ENCODE measurements around the gene UBE2O. TPM values are rescaled to one million over a fixed set of nuclear protein-coding genes. Genes with fewer than 3 reads are reported as not detected.

The UBE2O gene
- total and polyA plus RNA-seq, 2 experiments from 2014 or later = 30.4 to 79.4 TPM

- no peaks in the 10 kb centered on the region for H3K79me2 ChIP-seq (replicated peaks; ENCODE audit: insufficient read depth)
- no peaks in the 10 kb centered on the region for H3K36me3 ChIP-seq (ENCODE audit: insufficient read depth)
- H3K27me3 ChIP-seq (ENCODE audit: insufficient read depth) = no peaks in the 10 kb centered on the region
- no peak overlapping the region for H3K4me3 Mint-ChIP-seq
- peaks cover 6% of the 10 kb centered on the region for H4K20me1 ChIP-seq (replicated peaks; ENCODE audit: insufficient read depth)
- H3K4me1 Mint-ChIP-seq = peaks cover 9% of the 10 kb centered on the region
- no peaks in the 10 kb centered on the region for H3F3A ChIP-seq (replicated peaks; ENCODE audit: low read depth)
- H3K9me2 ChIP-seq (ENCODE audit: insufficient read depth) = no peaks in the 10 kb centered on the region
- H3K36me3 Mint-ChIP-seq (ENCODE audit: low read depth) = no peaks in the 10 kb centered on the region
- no peak overlapping the region for H3K4me2 ChIP-seq
- ATAC-seq (no peak), DNase-seq (ENCODE audit: low spot score) (no peak)
- H3K9me3 Mint-ChIP-seq = no peaks in the 10 kb centered on the region
- no peak overlapping the region for H3K4me3 ChIP-seq
- TF ChIP-seq ZNF331 (CRISPR knock-in tag; IDR thresholded peaks at IDR 0.05; ENCODE audit: low read depth) (no peak), CTCF (conservative IDR thresholded peaks at IDR 0.05; ENCODE audit: low read depth in 2 of 2) (no peak), CREB1 (CRISPR knock-in tag; IDR thresholded peaks at IDR 0.05; ENCODE audit: low read depth) (no peak), POLR2AphosphoS5 (IDR thresholded peaks at IDR 0.05; ENCODE audit: low read depth) (no peak), ZNF462 (CRISPR knock-in tag; IDR thresholded peaks at IDR 0.05) (no peak), EZH2 (IDR thresholded peaks at IDR 0.05; ENCODE audit: low read depth, unreplicated experiment) (no peak)
- 0 out of 2 replicates have a peak, but pooled peaks cover 2% of the 10 kb centered on the region for H3K4me1 ChIP-seq (ENCODE audit: insufficient read depth)
- H3K27me3 Mint-ChIP-seq (ENCODE audit: insufficient read depth, low read depth, poor library complexity) = peaks cover 14% of the 10 kb centered on the region
- no peak overlapping the region for H3K27ac ChIP-seq (ENCODE audit: low read depth)
- H2AFZ ChIP-seq = no peak overlapping the region
- H3K27ac Mint-ChIP-seq = no peak overlapping the region
Observed at GRCh38 chr17:76487451-76488192, 34.7 kb upstream of the UBE2O start.

Measured in GM23338 (cell line).